GM19193 (cell line): ENCODE data around the gene IL1RAPL1.

ENCODE experiments used
- POLR2A ChIP-seq: IDR thresholded peaks from 4 replicates; pipeline ENCODE4 v1.6.1; 2011; ENCODE audit not compliant: insufficient read depth, insufficient read length; ENCODE audit errors: extremely low read depth

Gene IL1RAPL1

DNA sequence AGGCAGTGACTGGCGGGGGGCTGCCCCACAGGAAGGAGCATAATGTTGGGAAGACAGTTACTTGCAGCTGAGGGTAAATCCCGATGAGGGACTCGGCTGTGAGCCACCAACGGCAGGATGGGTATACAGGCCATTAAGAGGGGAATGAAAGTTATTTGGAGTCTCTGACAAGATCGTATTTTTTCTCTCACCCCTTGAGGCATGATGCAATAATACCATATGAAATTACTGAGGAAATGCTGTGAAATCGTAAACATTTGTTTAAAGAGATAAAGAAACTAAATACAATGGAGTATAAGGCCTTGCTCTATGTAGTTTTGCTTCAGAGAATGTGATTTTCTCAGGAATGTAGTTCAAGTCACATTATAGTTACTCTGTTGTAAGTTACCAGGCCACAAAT lies 12.7 kb downstream of the IL1RAPL1 start:
- no peak for TF ChIP-seq POLR2A

DNA sequence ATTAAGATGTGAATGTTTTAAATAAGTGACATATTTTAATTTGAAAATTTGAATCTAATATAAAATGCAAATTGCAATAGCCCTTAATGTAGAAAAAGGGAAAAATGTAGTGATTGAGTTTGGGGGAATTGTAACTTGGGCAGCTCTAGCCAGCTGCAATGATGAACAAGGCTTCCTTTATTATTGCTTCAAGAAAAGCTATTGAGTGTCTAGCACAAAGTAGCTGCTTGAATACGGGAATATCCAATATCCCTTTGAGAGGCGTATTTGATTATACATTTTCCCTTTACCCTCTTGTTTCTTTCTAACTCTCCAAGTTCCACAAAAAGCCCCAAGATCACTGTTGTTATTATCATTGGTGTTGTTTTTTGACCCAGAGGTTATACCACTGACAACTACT lies 21.8 kb downstream of the IL1RAPL1 start:
- TF ChIP-seq POLR2A = no peak

GRCh38 chrX:28609917-28610613 lies 22.8 kb downstream of the IL1RAPL1 start:
- no peak for TF ChIP-seq POLR2A

- TF ChIP-seq POLR2A = no peak
Observed at GRCh38 chrX:28610746-28611145, 23.5 kb downstream of the IL1RAPL1 start.

DNA sequence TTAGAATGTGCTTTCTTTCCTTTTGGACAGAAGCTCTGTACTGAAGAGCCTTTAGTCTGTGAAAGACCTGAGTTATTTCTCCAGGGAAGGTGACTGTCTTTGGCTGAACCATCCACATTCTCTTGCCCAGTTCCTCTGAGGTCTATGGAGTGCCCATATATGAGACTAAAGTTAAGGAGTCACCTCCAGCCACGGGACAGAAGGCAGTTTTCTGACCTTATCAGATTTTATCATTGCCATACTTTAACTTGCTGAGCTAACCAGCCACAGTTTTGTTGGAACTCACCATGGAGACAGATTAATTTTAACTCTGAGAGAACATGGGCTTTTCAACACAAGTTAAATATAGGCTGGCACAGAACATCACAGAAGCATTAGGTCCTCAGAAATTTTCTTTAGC lies 26.3 kb downstream of the IL1RAPL1 start:
- TF ChIP-seq POLR2A = no peak

- TF ChIP-seq POLR2A = no peak
Observed at GRCh38 chrX:28625223-28625622, 38.0 kb downstream of the IL1RAPL1 start.

GRCh38 chrX:28626515-28626914 lies 39.3 kb downstream of the IL1RAPL1 start:
- TF ChIP-seq POLR2A = no peak

GRCh38 chrX:28628120-28628519 lies 40.9 kb downstream of the IL1RAPL1 start:
- no peak for TF ChIP-seq POLR2A

- TF ChIP-seq POLR2A = no peak
Observed at GRCh38 chrX:28638775-28639174, 51.5 kb downstream of the IL1RAPL1 start.

DNA sequence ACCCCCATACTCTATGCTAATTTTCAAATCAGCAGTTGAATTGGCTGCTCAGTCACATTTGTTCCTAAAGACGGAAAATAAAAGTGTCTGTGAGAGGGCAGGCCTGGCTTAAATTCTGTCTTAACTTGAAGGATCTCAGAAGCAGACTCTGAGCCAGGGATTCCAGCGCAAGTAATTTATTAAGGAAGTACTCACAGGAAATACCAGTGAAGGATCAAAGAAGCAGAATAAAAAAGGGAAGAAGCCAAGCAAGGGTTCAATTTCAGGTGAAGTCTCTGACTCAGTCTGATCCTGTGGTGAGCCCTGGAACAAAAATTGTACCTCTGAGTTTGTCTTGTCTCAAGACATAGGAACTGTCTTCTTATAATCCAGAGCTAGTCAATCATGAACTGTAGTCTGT lies 52.2 kb downstream of the IL1RAPL1 start:
- TF ChIP-seq POLR2A = no peak

DNA sequence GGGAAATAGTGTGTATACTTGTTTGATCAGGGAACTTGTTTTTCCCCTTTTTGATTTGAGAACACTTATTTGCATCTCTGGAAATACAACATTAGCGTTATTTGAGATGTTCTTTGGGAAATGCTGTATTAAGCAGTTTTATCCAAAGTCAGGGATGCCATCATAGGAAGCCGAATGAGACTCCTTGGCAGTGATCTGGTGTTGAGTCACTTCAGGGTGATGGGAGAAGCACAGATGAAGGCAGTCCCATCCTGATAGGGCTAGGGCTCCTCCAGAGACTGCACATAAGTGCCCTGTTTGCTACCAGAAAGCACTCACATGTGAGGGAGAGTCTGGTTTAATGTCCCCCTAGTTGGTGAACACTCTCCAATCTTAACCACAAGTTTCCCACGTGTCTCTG lies 62.3 kb downstream of the IL1RAPL1 start:
- TF ChIP-seq POLR2A = no peak

DNA sequence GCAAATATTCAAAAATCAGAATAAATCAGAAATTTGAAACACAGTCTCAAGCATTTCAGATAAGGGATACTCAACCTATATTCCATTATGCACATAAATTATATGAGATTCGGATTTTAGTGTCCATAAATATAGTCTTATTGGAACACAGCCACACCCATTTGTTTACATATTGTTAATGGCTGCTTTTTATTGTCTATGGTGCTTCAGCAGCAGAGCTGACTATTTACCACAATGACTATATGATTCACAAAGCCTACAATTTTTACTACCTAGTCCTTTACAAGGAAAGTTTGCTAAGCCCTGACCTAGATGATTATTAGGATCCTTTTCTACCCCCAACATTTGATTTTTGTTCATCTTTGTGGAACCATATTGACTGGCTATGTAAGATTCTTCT lies 63.9 kb downstream of the IL1RAPL1 start:
- no peak for TF ChIP-seq POLR2A

DNA sequence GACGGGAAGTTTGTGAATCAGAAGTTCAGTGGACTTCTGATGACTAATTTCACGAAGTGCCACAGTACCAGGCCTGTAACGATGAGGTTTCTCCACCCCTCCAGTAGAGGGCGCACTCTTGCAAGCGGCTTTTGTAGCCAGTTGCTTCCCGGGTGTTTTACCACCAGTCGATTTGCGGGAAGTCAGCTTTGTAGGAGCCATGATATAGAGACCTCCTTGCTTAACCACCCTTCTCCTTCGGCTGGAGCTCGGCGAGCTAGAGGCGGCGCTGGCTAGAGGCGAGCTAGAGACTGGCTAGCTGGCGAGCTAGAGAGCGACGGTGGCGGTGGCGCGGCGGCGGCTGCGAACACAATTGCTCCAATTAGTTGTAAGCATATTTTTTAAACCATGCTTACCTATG lies 72.0 kb downstream of the IL1RAPL1 start:
- no peak for TF ChIP-seq POLR2A

DNA sequence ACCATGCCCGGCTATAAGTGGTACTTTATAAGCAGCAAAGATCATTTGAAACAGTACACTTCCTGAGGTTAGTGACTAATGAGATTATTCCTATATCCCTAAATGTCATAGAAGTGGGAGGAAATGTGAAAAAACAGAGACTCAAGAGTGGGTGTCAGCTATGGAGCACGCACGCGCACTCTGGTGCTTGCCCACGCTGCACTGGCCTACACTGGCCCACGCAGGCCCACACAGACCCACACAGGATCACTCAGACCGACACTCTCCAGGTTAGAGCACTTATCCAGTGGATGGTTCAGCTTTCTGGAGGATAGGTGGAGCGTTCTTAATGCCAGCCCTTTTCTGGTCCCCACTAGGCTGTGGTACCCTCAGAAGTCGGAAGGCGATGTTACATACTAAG lies 78.5 kb downstream of the IL1RAPL1 start:
- TF ChIP-seq POLR2A = no peak

DNA sequence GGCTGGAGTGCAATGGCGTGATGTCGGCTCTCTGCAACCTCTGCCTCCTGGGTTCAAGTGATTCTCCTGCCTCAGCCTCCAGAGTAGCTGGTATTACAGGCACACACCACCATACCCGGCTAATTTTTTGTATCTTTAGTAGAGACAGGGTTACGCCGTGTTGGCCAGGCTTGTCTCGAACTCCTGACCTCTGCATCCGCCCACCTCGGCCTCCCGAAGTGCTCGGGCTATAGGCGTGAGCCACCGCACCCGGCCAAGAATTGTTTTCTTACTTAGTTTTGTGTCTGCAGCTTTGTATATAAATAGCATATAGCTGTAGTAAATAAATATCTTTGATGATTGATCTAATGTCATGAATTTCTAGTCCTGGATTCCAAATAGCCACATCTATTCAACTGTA lies 81.1 kb downstream of the IL1RAPL1 start:
- no peak for TF ChIP-seq POLR2A

GRCh38 chrX:28668957-28669356 lies 81.7 kb downstream of the IL1RAPL1 start:
- no peak for TF ChIP-seq POLR2A

GRCh38 chrX:28670074-28670473 lies 82.8 kb downstream of the IL1RAPL1 start:
- TF ChIP-seq POLR2A = no peak
